Caco-2 (cell line): ENCODE data around the gene PCYOX1L. TPM values are rescaled to one million over a fixed set of nuclear protein-coding genes. Genes with fewer than 3 reads are reported as not detected.

ENCODE experiments used
- BruUV-seq: library from RNA; stranded (reverse); fragments of 400-500 nt; replicated peaks from 2 replicates; lab custom pipeline; 2021; lab: Mats Ljungman, UMichigan
- CTCF ChIA-PET: fragments of 300-600 bp; sonication (Branson Sonifier 250); formaldehyde crosslinking; loops from one replicate; lab custom pipeline; 2022; ENCODE audit warnings: antibody characterized with exemption; lab: Charles Lee
- POLR2A ChIA-PET: fragments of 300-600 bp; sonication (Branson Sonifier 250); formaldehyde crosslinking; loops from one replicate; lab custom pipeline; 2022; ENCODE audit warnings: antibody characterized with exemption; lab: Charles Lee
- DNase-seq, 2 experiments: peaks; one replicate each; pipeline versions ENCODE4 v3.0.0 to v3.0.0-alpha.2; 2020 to 2022
- H3K27me3 ChIP-seq: replicated peaks from 2 replicates; pipeline ENCODE4 v1.6.0; 2011; ENCODE audit warnings: low read length; ENCODE audit not compliant: control insufficient read depth, insufficient read depth
- H3K36me3 ChIP-seq: 2 replicates; pipeline ENCODE4 v1.5.1; 2011; ENCODE audit warnings: low read length; ENCODE audit not compliant: control insufficient read depth, insufficient read depth
- H3K4me1 ChIP-seq: fragments of 250-450 bp; sonication (Bioruptor Pico); 2 replicates; pipeline ENCODE4 v1.5.1; 2020; ENCODE audit warnings: mild to moderate bottlenecking
- H3K4me3 ChIP-seq: 2 replicates; pipeline ENCODE4 v1.5.1; 2011; ENCODE audit warnings: low read depth, mild to moderate bottlenecking, control low read depth, low read length
- H3K9me3 ChIP-seq: fragments of 250-450 bp; sonication (Bioruptor Pico); 2 replicates; pipeline ENCODE4 v1.5.1; 2020; ENCODE audit warnings: mild to moderate bottlenecking, moderate library complexity
- H3K27ac Mint-ChIP-seq: one replicate; pipeline ENCODE4 v1.8.0; 2022; ENCODE audit warnings: mixed read lengths; ENCODE audit not compliant: unreplicated experiment
- H3K27me3 Mint-ChIP-seq: one replicate; pipeline ENCODE4 v1.8.0; 2022; ENCODE audit warnings: mixed read lengths; ENCODE audit not compliant: insufficient read depth, unreplicated experiment
- H3K36me3 Mint-ChIP-seq: one replicate; pipeline ENCODE4 v1.8.0; 2022; ENCODE audit warnings: mild to moderate bottlenecking, mixed read lengths; ENCODE audit not compliant: insufficient read depth, unreplicated experiment
- H3K4me1 Mint-ChIP-seq: one replicate; pipeline ENCODE4 v1.8.0; 2022; ENCODE audit warnings: low read depth, mixed read lengths; ENCODE audit not compliant: unreplicated experiment
- H3K4me3 Mint-ChIP-seq: one replicate; pipeline ENCODE4 v1.8.0; 2022; ENCODE audit warnings: mild to moderate bottlenecking, moderate library complexity, mixed read lengths; ENCODE audit not compliant: unreplicated experiment
- H3K9me3 Mint-ChIP-seq: one replicate; pipeline ENCODE4 v1.8.0; 2022; ENCODE audit warnings: mixed read lengths; ENCODE audit not compliant: unreplicated experiment
- CTCF ChIP-seq, 2 experiments: fragments of 200-600 bp in 1 of 2; IDR thresholded peaks; 1 replicate in 1 of 2; 2 replicates in 1 of 2; pipeline versions ENCODE4 v1.5.1 to v1.8.0; 2011 to 2022; ENCODE audit warnings: antibody characterized with exemption in 1 of 2, control low read depth in 1 of 2, inconsistent platforms in 1 of 2, low read depth in 1 of 2, low read length in 1 of 2, mild to moderate bottlenecking in 1 of 2, moderate library complexity in 1 of 2; ENCODE audit not compliant: insufficient read depth in 1 of 2, severe bottlenecking in 1 of 2, unreplicated experiment in 1 of 2
- intact Hi-C: fragments of 100-400 bp; cut with micrococcal nuclease; formaldehyde crosslinking; loops from one replicate; pipeline ENCODE4 v1.10.0; 2022; ENCODE audit not compliant: unreplicated experiment
- total RNA-seq: library from RNA; stranded (reverse); gene quantifications from 2 replicates; pipeline ENCODE4 v1.2.3, GENCODE V29; 2022

Gene PCYOX1L
- total RNA-seq, 1 experiment from 2014 or later = 10.4 TPM

DNA sequence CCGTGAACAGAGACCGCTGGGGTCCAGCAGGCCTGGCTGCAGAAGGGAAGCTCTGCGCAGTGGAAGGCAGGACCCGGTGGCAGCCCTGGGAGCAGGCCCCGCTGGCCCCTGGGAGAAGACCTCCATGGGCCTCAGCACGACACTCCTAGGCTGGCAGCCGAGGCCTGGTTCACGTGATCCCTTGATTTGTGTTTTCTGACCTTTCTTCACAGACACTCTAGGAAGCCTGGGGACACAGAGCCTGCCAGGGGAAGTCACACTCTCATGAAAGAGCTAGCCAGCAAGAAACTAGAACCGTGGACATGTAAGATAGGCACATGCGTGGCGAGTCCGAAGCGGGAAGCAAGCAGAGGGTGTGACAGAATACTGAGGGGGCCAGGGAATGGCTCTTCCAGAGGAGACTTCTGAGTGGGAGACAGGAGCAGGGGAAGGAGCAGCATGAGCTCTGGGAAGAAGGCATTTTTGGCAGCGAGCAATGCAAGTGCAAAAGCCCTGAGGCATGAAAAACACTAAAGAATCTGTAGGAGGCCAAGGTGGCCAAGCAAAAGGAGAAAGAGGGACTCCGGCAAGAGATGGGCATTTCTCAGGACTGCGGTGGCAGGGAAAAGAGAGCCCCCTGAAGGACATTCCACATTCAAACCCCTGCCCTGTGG is 47.8 kb downstream of the PCYOX1L start:
- BruUV-seq = no TSS peak
- no peak for DNase-seq
- Histone ChIP-seq H3K9me3 (no peaks in the 10 kb centered on the region), H3K27me3 (no peaks in the 10 kb centered on the region), H3K36me3 (no peaks in the 10 kb centered on the region), H3K4me3 (no peak overlapping the region), H3K4me1 (peaks cover under 1% of the 10 kb centered on the region; the same call in 1 of the 2 replicates)
- H3K4me3 Mint-ChIP-seq = no peak overlapping the region
- intact Hi-C loops = no loop called here
- H3K9me3 Mint-ChIP-seq = no peaks in the 10 kb centered on the region
- ChIA-PET CTCF (no interaction called here), POLR2A (no interaction called here)
- H3K27me3 Mint-ChIP-seq = no peaks in the 10 kb centered on the region
- H3K36me3 Mint-ChIP-seq = no peaks in the 10 kb centered on the region
- no peak overlapping the region for H3K27ac Mint-ChIP-seq
- peaks cover under 1% of the 10 kb centered on the region for H3K4me1 Mint-ChIP-seq
- no peak for TF ChIP-seq CTCF (IDR thresholded peaks at IDR 0.05; ENCODE audit: insufficient read depth in 1 of 2, low read depth in 1 of 2, low read length in 1 of 2, severe bottlenecking in 1 of 2, unreplicated experiment in 1 of 2)

DNA sequence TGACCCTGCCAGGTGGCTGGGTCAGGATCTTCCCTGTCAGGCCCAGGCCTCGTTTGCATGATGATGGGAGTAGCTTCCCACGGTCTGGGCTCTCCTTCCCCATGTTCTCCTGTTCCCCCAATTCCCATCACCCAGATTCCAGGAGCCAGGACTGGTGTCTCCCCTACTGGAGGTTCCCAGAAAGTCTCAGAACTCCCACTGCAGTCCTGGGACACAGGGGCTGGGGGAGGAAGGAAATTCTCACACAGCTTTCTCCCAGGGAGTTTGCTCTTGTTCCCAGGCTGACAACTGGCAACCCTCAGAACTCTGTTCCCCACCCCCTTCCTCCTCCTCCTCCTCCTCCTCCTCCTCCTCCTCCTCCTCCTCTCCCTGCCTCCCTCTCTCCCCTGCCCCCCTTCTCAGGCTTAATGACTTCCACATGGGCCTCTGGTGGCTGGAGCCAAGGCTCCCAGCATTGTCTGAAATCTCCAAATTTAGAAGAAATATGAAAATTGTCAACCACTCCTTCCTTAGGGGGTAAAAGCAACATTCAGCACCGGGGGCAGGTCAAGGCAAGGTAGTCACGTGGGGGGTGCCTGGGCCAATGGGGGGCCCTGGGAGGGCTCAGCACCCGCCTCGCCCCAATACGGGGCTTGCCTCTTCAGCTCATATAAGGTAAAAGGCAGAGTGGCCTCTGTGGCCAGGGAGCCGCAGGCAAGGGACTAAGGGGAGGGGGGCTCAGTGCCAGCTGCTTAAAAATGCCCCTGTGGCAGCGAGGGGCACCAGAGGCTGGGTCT is 48.5 kb downstream of the PCYOX1L start:
- no peak overlapping the region for H3K4me3 ChIP-seq
- Mint-ChIP-seq H3K27ac (no peak overlapping the region), H3K4me3 (no peak overlapping the region), H3K36me3 (no peaks in the 10 kb centered on the region), H3K27me3 (no peaks in the 10 kb centered on the region), H3K4me1 (no peaks in the 10 kb centered on the region), H3K9me3 (no peaks in the 10 kb centered on the region)
- H3K4me1 ChIP-seq = no peaks in the 10 kb centered on the region
- DNase-seq = no peak
- TF ChIP-seq CTCF (IDR thresholded peaks at IDR 0.05; ENCODE audit: insufficient read depth in 1 of 2, low read depth in 1 of 2, low read length in 1 of 2, severe bottlenecking in 1 of 2, unreplicated experiment in 1 of 2) = no peak
- CTCF ChIA-PET = interaction anchor here (0.5 kb wide), 1 partner anchor 115 kb away, joined by 4 read pairs; no protein-coding TSS in a partner anchor
- intact Hi-C loops = no loop called here
- no peaks in the 10 kb centered on the region for H3K27me3 ChIP-seq
- no TSS peak for BruUV-seq
- H3K9me3 ChIP-seq = no peaks in the 10 kb centered on the region
- POLR2A ChIA-PET = no interaction called here
- no peaks in the 10 kb centered on the region for H3K36me3 ChIP-seq

DNA sequence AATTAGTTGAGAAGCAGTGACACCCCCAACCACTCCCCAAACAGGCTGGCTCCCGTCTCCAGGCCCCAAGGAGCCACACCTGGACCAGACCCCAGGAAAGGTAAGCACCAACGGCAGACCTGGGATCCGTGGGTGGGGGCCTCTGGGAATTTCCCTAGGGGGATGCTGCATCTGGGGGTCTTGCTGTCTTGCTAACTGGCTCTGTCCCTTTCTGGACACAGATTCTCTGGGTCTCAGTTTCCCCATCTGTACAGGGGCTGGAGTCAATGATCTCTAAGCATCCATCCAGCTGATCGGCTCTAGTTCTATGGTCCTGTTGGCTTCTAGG is 49.1 kb downstream of the PCYOX1L start:
- H3K9me3 Mint-ChIP-seq = no peaks in the 10 kb centered on the region

More for the DNA sequence above, 49.1 kb downstream of the PCYOX1L start:
- Histone ChIP-seq H3K9me3 (no peaks in the 10 kb centered on the region), H3K27me3 (no peaks in the 10 kb centered on the region), H3K36me3 (no peaks in the 10 kb centered on the region), H3K4me3 (no peak overlapping the region), H3K4me1 (no peaks in the 10 kb centered on the region)
- no peak for TF ChIP-seq CTCF (IDR thresholded peaks at IDR 0.05; ENCODE audit: insufficient read depth in 1 of 2, low read depth in 1 of 2, low read length in 1 of 2, severe bottlenecking in 1 of 2, unreplicated experiment in 1 of 2)
- ChIA-PET POLR2A (no interaction called here), CTCF (no interaction called here)
- no peaks in the 10 kb centered on the region for H3K36me3 Mint-ChIP-seq
- no peak overlapping the region for H3K27ac Mint-ChIP-seq
- no peak for DNase-seq
- intact Hi-C loops = no loop called here
- H3K4me3 Mint-ChIP-seq = no peak overlapping the region
- no peaks in the 10 kb centered on the region for H3K4me1 Mint-ChIP-seq
- no peaks in the 10 kb centered on the region for H3K27me3 Mint-ChIP-seq
- BruUV-seq = no TSS peak
